NCI-H1694 (cell line): Measurements from ENCODE around the gene C13orf46.
A peak's percentile ranks its signal among the peaks of the same experiment; 100 is the strongest.

Source experiments
- DNase-seq: peaks from one replicate; lab custom pipeline; 2025; lab: John Stamatoyannopoulos, UW

The C13orf46 gene

GRCh38 chr13:113904411-113904810, 69.5 kb downstream of the C13orf46 start:
- DNase-seq, result peak; percentile 11

DNA sequence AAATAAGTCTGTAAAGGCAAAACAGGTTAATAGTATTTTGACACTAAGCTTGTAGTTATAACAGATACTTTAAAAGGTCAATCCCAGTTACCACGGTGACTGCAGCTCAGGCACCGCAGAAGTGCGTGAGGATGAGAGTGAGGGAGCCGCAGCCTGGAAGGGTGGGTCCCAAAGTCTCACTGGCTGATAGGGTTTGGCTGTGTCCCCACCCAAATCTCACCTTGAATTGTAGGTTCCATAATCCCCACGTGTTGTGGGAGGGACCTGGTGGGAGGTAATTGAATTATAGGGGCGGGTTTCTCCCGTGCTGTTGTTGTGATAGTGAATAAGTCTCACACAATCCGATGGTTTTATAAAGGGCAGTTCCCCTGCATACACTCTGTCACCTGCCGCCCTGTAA, 70.0 kb downstream of the C13orf46 start:
- DNase-seq, result no peak
